ENCODE data around the gene PRAMEF17.
"Not testable (repeated sequence)": the region's sequence is repeated elsewhere in the genome, so short reads cannot be mapped to it uniquely, and the experiment has no call there.

DNA sequence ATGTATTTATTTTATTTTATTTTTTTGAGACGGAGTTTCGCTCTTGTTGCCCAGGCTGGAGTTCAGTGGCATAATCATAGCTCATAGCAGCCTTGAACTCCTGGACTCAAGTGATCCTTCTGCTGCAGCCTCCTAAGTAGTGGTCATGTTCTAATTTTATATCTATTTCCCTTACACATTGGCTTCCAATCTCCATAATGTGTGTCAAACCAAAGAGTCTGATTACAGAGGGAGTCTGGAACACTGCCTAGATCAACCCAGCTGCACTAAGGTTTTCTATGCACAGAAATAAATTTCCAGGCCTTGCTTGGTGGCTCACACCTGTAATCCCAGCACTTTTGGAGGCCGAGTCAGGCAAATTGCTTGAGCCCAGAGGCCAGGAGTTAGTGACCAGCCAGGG is 10.4 kb upstream of the PRAMEF17 start:
- TF ChIP-seq, protein P1, sequence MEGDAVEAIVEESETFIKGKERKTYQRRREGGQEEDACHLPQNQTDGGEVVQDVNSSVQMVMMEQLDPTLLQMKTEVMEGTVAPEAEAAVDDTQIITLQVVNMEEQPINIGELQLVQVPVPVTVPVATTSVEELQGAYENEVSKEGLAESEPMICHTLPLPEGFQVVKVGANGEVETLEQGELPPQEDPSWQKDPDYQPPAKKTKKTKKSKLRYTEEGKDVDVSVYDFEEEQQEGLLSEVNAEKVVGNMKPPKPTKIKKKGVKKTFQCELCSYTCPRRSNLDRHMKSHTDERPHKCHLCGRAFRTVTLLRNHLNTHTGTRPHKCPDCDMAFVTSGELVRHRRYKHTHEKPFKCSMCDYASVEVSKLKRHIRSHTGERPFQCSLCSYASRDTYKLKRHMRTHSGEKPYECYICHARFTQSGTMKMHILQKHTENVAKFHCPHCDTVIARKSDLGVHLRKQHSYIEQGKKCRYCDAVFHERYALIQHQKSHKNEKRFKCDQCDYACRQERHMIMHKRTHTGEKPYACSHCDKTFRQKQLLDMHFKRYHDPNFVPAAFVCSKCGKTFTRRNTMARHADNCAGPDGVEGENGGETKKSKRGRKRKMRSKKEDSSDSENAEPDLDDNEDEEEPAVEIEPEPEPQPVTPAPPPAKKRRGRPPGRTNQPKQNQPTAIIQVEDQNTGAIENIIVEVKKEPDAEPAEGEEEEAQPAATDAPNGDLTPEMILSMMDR (IDR thresholded peaks at IDR 0.05): not testable (repeated sequence)
- not testable (repeated sequence) for TF ChIP-seq POLR2A (IDR thresholded peaks at IDR 0.05)
